BE2C (cell line): ENCODE results near the gene TSPAN5.

ENCODE experiments used
- DNase-seq: peaks from one replicate; pipeline ENCODE4 v3.0.0-alpha.2; 2020
- H3K27me3 ChIP-seq: fragments of 250-450 bp; sonication (Bioruptor Pico); 2 replicates; pipeline ENCODE4 v1.5.1; 2020; ENCODE audit warnings: mild to moderate bottlenecking
- H3K36me3 ChIP-seq: fragments of 250-450 bp; sonication (Bioruptor Pico); 2 replicates; pipeline ENCODE4 v1.5.1; 2020; ENCODE audit warnings: mild to moderate bottlenecking
- H3K4me1 ChIP-seq: fragments of 250-450 bp; sonication (Bioruptor Pico); 2 replicates; pipeline ENCODE4 v1.5.1; 2020
- H3K4me3 ChIP-seq: 2 replicates; pipeline ENCODE4 v1.5.1; 2011; ENCODE audit warnings: low read depth, low read length
- H3K9me3 ChIP-seq: fragments of 250-450 bp; sonication (Bioruptor Pico); 2 replicates; pipeline ENCODE4 v1.5.1; 2020
- TF ChIP-seq, protein P1 (sequence below): IDR thresholded peaks from 2 replicates; pipeline ENCODE4 v1.5.1; 2012; ENCODE audit warnings: mild to moderate bottlenecking, low read depth, low read length

The TSPAN5 gene

DNA sequence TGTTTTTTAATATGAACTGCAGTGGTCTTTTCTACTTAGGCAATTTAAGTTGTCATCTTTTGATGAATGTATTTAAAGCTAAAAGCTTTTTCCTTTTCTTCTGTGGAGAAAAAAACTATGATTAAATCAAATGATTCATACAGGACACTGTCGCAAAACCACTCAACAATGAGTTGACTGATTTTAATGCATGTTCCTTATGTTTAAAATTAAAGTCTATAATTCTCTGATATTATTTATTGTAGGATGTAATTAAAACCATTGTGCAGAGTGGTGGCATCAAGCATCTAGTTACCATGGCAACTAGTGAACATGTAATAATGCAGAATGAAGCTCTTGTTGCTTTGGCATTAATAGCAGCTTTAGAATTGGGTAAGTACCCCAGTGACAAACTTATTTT lies 224.7 kb downstream of the TSPAN5 start:
- no peaks in the 10 kb centered on the region for H3K9me3 ChIP-seq
- peaks cover 6% of the 10 kb centered on the region for H3K36me3 ChIP-seq
- no peak overlapping the region for H3K4me3 ChIP-seq
- TF ChIP-seq, protein P1, sequence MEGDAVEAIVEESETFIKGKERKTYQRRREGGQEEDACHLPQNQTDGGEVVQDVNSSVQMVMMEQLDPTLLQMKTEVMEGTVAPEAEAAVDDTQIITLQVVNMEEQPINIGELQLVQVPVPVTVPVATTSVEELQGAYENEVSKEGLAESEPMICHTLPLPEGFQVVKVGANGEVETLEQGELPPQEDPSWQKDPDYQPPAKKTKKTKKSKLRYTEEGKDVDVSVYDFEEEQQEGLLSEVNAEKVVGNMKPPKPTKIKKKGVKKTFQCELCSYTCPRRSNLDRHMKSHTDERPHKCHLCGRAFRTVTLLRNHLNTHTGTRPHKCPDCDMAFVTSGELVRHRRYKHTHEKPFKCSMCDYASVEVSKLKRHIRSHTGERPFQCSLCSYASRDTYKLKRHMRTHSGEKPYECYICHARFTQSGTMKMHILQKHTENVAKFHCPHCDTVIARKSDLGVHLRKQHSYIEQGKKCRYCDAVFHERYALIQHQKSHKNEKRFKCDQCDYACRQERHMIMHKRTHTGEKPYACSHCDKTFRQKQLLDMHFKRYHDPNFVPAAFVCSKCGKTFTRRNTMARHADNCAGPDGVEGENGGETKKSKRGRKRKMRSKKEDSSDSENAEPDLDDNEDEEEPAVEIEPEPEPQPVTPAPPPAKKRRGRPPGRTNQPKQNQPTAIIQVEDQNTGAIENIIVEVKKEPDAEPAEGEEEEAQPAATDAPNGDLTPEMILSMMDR = no peak
- H3K4me1 ChIP-seq = no peaks in the 10 kb centered on the region
- H3K27me3 ChIP-seq = no peaks in the 10 kb centered on the region
- DNase-seq = no peak

DNA sequence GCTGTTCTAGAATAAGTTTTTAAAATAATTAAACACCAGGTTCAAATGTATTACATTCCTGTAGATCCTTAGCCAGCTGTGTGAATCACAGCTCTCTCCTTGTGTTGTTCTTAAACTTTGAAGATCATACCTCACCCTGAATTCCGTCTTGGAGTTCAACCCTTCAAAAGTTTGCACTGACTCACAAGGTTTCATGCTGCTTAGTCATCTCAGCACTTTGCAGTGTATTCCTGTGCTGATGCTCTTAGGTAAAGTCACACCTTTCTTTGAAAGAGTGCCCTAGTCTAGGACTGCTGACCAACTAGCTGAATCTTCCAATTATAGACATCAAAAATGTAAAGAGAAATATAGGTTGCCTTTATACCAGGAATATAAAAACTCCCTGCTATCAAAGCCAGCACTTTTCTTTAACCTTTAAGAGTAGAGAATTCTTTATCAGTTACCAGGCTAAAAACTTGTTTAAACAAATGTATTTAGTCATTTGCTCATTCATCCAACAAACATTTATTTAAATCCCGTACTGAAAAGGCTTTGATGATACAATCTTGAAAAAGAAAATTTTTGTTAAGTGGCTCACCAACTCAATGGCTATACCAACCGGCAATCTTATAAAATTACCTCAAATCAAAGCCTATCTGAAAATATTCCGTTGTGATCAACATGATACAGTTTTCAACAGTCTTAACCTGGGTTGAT lies 227.6 kb downstream of the TSPAN5 start:
- TF ChIP-seq, protein P1 = no peak
- no peak for DNase-seq
- no peaks in the 10 kb centered on the region for H3K4me1 ChIP-seq
- peaks cover 4% of the 10 kb centered on the region for H3K36me3 ChIP-seq
- no peaks in the 10 kb centered on the region for H3K27me3 ChIP-seq
- H3K4me3 ChIP-seq = no peak overlapping the region
- H3K9me3 ChIP-seq = no peaks in the 10 kb centered on the region

DNA sequence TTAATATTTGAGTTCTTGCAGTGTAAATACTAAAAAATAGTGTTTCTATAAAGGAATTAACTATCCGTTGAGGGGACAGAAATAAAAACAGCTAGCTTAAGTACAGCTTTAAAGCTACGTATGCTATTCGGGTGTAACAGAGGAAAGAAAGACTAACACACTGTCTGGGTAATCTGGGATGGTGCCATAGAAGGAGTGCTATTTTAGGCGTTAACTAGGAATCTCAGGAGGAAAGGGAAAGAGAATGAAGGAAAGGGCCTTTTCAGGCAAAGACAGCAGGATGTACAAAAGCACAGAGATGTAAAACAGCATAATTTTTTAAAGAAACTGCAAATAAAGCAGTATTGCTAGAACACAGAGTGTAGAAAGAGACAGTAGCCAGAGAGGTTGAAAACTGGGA lies 235.4 kb downstream of the TSPAN5 start:
- H3K4me3 ChIP-seq = no peak overlapping the region
- H3K27me3 ChIP-seq = no peaks in the 10 kb centered on the region
- no peak for DNase-seq
- no peaks in the 10 kb centered on the region for H3K4me1 ChIP-seq
- H3K36me3 ChIP-seq = peaks cover 36% of the 10 kb centered on the region
- no peaks in the 10 kb centered on the region; the same call in 1 of the 2 replicates for H3K9me3 ChIP-seq
- TF ChIP-seq, protein P1 = no peak

DNA sequence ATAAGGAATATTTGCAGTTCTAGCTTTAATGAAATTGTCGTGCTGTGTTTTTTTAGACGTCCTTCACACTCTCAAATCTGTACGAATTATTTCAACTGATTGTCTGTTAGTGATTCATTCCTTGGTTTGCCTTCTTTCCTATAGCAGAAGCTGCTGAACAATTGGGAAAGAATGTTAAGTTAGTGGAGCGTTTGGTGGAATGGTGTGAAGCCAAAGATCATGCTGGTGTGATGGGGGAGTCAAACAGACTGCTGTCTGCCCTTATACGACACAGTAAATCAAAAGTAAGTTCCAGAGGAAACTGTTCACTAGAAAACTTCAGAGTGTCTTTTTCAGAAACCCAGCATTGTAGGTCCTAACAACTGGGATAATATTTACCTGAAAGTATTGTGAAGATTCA lies 237.3 kb downstream of the TSPAN5 start:
- TF ChIP-seq, protein P1 = no peak
- Histone ChIP-seq H3K4me3 (no peak overlapping the region), H3K4me1 (no peaks in the 10 kb centered on the region), H3K9me3 (no peaks in the 10 kb centered on the region; the same call in 1 of the 2 replicates), H3K27me3 (no peaks in the 10 kb centered on the region), H3K36me3 (peaks cover 52% of the 10 kb centered on the region)
- DNase-seq = no peak
